Stimulated activated memory B cell treated with anti-CD40 and anti-IgM and Interleukin-4, amounts not matched to agents 10 μg/mL and 1 μg/mL and 100 μg/mL, for 72 hours (primary cell): ENCODE results near the gene SPHK2.
A peak's percentile ranks its signal among the peaks of the same experiment; 100 is the strongest.
"Not testable (repeated sequence)": the region's sequence is repeated elsewhere in the genome, so short reads cannot be mapped to it uniquely, and the experiment has no call there.

Experiments
- ATAC-seq: fragments of 150-1000 bp; cut with Tn5 transposase; 2 replicates; pipeline ENCODE4 v1.10.0; 2021
- H3K27ac Mint-ChIP-seq: one replicate; pipeline ENCODE4 v1.8.0; 2022; ENCODE audit warnings: mild to moderate bottlenecking, mixed read lengths
- H3K27me3 Mint-ChIP-seq: one replicate; pipeline ENCODE4 v1.8.0; 2022; ENCODE audit warnings: mixed read lengths
- H3K36me3 Mint-ChIP-seq: one replicate; pipeline ENCODE4 v1.8.0; 2022; ENCODE audit warnings: mixed read lengths
- H3K4me1 Mint-ChIP-seq: one replicate; pipeline ENCODE4 v1.8.0; 2022; ENCODE audit warnings: mixed read lengths
- H3K4me3 Mint-ChIP-seq: one replicate; pipeline ENCODE4 v1.8.0; 2022; ENCODE audit warnings: mild to moderate bottlenecking, moderate library complexity, mixed read lengths
- H3K9me3 Mint-ChIP-seq: one replicate; pipeline ENCODE4 v1.8.0; 2022; ENCODE audit warnings: mixed read lengths

SPHK2 gene

GRCh38 chr19:48627865-48628314, 8.6 kb downstream of the SPHK2 start:
- peaks cover 19% of the 10 kb centered on the region for H3K36me3 Mint-ChIP-seq
- peak overlapping the region; percentile 49 for H3K27ac Mint-ChIP-seq
- H3K27me3 Mint-ChIP-seq = no peaks in the 10 kb centered on the region
- peaks cover 40% of the 10 kb centered on the region for H3K4me1 Mint-ChIP-seq
- no peak overlapping the region for H3K4me3 Mint-ChIP-seq
- no peaks in the 10 kb centered on the region for H3K9me3 Mint-ChIP-seq
- no peak for ATAC-seq

DNA sequence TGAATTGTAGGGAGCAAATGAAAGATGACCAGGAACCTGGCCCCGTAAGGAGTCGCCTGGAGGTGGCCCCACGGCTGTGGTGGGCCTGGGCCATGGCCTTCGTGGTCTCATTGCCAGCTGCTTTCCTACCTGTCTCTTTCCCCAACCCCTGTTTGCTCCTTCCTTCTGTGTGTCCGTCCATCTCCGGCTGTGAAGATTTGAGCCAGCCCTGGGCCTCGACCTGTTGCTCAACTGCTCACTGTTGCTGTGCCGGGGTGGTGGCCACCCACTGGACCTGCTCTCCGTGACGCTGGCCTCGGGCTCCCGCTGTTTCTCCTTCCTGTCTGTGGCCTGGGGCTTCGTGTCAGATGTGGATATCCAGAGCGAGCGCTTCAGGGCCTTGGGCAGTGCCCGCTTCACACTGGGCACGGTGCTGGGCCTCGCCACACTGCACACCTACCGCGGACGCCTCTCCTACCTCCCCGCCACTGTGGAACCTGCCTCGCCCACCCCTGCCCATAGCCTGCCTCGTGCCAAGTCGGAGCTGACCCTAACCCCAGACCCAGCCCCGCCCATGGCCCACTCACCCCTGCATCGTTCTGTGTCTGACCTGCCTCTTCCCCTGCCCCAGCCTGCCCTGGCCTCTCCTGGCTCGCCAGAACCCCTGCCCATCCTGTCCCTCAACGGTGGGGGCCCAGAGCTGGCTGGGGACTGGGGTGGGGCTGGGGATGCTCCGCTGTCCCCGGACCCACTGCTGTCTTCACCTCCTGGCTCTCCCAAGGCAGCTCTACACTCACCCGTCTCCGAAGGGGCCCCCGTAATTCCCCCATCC, 9.4 kb downstream of the SPHK2 start:
- peak overlapping the region; percentile 11 for H3K27ac Mint-ChIP-seq
- no peaks in the 10 kb centered on the region for H3K27me3 Mint-ChIP-seq
- H3K4me1 Mint-ChIP-seq = peaks cover 40% of the 10 kb centered on the region
- H3K4me3 Mint-ChIP-seq = no peak overlapping the region
- ATAC-seq = no peak
- H3K9me3 Mint-ChIP-seq = no peaks in the 10 kb centered on the region
- peaks cover 13% of the 10 kb centered on the region for H3K36me3 Mint-ChIP-seq

GRCh38 chr19:48629297-48629598, 9.9 kb downstream of the SPHK2 start:
- peaks cover 9% of the 10 kb centered on the region for H3K36me3 Mint-ChIP-seq
- H3K4me1 Mint-ChIP-seq = peaks cover 40% of the 10 kb centered on the region
- H3K9me3 Mint-ChIP-seq = no peaks in the 10 kb centered on the region
- H3K27ac Mint-ChIP-seq = no peak overlapping the region
- no peaks in the 10 kb centered on the region for H3K27me3 Mint-ChIP-seq
- ATAC-seq = no peak
- no peak overlapping the region for H3K4me3 Mint-ChIP-seq

DNA sequence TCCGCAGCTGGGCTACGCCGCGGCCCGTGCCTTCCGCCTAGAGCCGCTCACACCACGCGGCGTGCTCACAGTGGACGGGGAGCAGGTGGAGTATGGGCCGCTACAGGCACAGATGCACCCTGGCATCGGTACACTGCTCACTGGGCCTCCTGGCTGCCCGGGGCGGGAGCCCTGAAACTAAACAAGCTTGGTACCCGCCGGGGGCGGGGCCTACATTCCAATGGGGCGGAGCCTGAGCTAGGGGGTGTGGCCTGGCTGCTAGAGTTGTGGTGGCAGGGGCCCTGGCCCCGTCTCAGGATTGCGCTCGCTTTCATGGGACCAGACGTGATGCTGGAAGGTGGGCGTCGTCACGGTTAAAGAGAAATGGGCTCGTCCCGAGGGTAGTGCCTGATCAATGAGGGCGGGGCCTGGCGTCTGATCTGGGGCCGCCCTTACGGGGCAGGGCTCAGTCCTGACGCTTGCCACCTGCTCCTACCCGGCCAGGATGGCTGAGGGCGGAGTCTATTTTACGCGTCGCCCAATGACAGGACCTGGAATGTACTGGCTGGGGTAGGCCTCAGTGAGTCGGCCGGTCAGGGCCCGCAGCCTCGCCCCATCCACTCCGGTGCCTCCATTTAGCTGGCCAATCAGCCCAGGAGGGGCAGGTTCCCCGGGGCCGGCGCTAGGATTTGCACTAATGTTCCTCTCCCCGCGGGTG, 10.4 kb downstream of the SPHK2 start:
- H3K36me3 Mint-ChIP-seq = peaks cover 9% of the 10 kb centered on the region
- no peak overlapping the region for H3K4me3 Mint-ChIP-seq
- H3K27me3 Mint-ChIP-seq = no peaks in the 10 kb centered on the region
- H3K9me3 Mint-ChIP-seq = no peaks in the 10 kb centered on the region
- H3K4me1 Mint-ChIP-seq = peaks cover 40% of the 10 kb centered on the region
- no peak for ATAC-seq
- H3K27ac Mint-ChIP-seq = no peak overlapping the region

GRCh38 chr19:48630296-48631063, 11.2 kb downstream of the SPHK2 start:
- H3K36me3 Mint-ChIP-seq = peaks cover 9% of the 10 kb centered on the region
- ATAC-seq = no peak
- peaks cover 38% of the 10 kb centered on the region for H3K4me1 Mint-ChIP-seq
- no peaks in the 10 kb centered on the region for H3K9me3 Mint-ChIP-seq
- no peak overlapping the region for H3K4me3 Mint-ChIP-seq
- peak overlapping the region; percentile 32 for H3K27ac Mint-ChIP-seq
- H3K27me3 Mint-ChIP-seq = no peaks in the 10 kb centered on the region

DNA sequence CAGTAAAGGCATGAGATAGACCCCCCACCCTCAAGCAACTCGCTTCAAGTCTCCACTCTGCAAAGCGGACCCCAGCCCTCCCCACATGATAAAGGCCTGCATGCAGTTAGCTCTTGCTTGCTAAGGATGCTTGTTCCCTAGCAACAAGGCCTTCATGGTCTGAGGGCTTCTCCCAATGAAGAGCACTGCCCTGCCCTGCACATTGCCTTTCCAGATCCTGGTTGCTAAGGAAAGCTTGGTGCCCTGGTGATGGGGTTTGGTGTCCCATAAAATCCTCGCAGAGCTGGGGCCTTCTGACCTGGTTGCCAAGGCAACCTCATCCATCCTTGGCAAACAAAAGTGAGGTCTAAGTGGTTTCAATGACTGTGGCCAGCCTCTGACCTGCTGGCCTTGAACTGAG, 11.9 kb downstream of the SPHK2 start:
- peak overlapping the region; percentile 32 for H3K27ac Mint-ChIP-seq
- peaks cover 9% of the 10 kb centered on the region for H3K36me3 Mint-ChIP-seq
- no peak overlapping the region for H3K4me3 Mint-ChIP-seq
- no peak for ATAC-seq
- H3K27me3 Mint-ChIP-seq = no peaks in the 10 kb centered on the region
- H3K4me1 Mint-ChIP-seq = peaks cover 43% of the 10 kb centered on the region
- no peaks in the 10 kb centered on the region for H3K9me3 Mint-ChIP-seq

DNA sequence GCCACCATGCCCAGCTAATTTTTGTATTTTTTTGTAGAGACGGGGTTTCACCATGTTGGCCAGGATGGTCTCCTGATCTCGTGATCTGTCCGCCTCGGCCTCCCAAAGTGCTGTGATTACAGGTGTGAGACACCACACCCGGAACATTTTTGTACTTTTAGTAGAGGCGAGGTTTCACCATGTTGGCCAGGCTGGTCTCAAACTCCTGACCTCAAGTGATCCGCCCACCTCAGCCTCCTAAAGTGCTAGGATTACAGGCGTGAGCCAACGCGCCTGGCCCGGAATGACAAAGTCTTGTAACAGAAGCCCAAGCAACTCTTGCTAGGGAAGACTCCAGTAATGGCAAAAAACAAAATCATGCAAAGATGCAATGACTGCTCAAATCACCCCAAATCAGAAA, 13.0 kb downstream of the SPHK2 start:
- Mint-ChIP-seq H3K4me1 (peaks cover 39% of the 10 kb centered on the region), H3K27ac (peak overlapping the region; percentile 96)
- not testable (repeated sequence) for H3K4me3 Mint-ChIP-seq, H3K36me3 Mint-ChIP-seq, ATAC-seq, H3K9me3 Mint-ChIP-seq, H3K27me3 Mint-ChIP-seq

DNA sequence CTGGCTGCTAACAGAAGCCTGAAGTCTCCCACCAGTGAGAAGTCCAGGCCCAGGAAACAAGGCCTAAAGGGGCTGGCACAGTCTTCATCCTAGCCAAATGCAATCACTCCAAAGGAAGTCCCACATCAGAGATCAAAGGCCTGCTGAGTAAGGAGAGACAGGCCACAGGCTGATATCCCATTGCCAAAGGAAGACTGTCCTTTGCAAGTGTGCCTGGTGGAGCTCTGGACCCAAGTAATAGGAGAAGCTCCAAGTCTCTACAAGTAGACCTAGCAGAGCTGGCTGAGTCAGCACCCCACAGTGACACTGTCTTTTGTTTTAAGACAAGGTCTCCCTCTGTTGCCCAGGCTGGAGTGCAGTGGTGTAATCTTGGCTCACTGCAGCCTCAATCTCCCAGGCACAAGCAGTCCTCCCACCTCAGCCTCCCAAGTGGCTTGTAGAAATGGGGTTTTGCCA, 13.4 kb downstream of the SPHK2 start:
- H3K36me3 Mint-ChIP-seq = peaks cover 9% of the 10 kb centered on the region
- no peak for ATAC-seq
- H3K4me1 Mint-ChIP-seq = peaks cover 35% of the 10 kb centered on the region
- no peaks in the 10 kb centered on the region for H3K9me3 Mint-ChIP-seq
- peak overlapping the region; percentile 96 for H3K27ac Mint-ChIP-seq
- no peaks in the 10 kb centered on the region for H3K27me3 Mint-ChIP-seq
- no peak overlapping the region for H3K4me3 Mint-ChIP-seq

DNA sequence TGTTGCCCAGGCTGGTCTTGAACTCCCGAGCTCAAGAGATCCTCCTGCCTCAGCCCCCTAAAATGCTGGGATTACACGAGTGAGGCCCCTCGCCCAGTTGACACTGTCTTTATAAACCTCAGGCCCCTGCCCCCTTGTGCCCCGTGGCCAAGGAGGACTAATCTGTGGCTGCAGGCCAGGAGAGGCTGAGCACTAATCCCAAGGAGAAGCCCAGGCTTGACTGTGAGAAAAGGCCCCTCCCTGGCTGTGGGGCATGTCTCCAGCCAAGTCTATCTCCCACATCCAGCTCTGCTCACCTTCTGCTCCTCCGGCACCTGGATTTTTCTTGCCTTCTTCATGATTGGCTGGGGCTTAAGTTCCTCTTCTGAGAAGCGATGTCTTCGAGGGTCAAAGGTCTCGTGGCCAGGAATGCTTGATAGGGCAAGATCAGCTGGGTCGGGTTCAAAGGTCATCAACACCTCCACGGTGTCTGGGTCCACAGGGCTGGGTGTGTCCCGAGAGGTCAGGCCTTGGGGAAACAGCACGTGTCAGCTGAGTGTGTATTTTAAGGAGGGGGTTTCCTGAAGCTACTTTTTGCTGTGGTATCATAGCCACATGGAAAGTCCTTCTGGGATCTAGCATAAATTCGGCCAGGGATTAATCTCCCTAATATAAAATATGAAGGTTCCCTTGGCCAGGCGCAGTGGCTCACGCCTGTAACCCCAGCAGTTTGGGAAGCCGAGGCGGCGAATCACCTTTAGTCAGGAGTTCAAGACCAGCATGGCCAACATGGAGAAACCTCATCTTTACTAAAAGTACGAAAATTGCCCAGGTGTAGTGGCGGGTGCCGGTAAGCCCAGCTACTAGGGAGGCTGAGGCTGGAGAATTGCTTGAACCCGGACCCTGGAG, 14.1 kb downstream of the SPHK2 start:
- no peak for ATAC-seq

DNA sequence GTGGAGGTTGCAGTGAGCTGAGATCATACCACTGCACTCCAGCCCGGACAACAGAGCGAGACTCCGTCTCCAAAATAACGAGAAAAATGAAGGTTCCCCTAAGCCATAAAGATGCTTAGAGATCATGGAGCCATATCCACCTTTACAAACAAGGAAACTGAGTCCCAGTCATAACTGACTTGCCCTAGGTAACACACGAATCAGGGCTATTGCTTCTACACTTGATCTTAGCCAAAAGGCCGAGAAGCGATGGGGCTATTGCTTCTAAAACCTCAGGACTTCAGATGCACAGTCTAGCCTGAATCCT, 14.7 kb downstream of the SPHK2 start:
- Mint-ChIP-seq H3K9me3 (peaks cover 4% of the 10 kb centered on the region), H3K27ac (peak overlapping the region; percentile 96), H3K4me3 (peak overlapping the region; percentile 73), H3K36me3 (peaks cover 16% of the 10 kb centered on the region), H3K4me1 (peaks cover 47% of the 10 kb centered on the region), H3K27me3 (no peaks in the 10 kb centered on the region)
- no peak for ATAC-seq

More for the DNA sequence above, 14.1 kb downstream of the SPHK2 start:
- Mint-ChIP-seq H3K27me3 (no peaks in the 10 kb centered on the region), H3K4me3 (peak overlapping the region; percentile 73), H3K4me1 (peaks cover 41% of the 10 kb centered on the region), H3K9me3 (peaks cover 1% of the 10 kb centered on the region), H3K36me3 (peaks cover 11% of the 10 kb centered on the region), H3K27ac (peak overlapping the region; percentile 96)

- Mint-ChIP-seq H3K27me3 (no peaks in the 10 kb centered on the region), H3K4me3 (peak overlapping the region; percentile 73), H3K4me1 (peaks cover 53% of the 10 kb centered on the region), H3K36me3 (peaks cover 16% of the 10 kb centered on the region), H3K27ac (peak overlapping the region; percentile 96), H3K9me3 (peaks cover 4% of the 10 kb centered on the region)
- ATAC-seq = peak; percentile 52
Observed at GRCh38 chr19:48634424-48635262, 15.3 kb downstream of the SPHK2 start.

GRCh38 chr19:48635263-48635965, 16.1 kb downstream of the SPHK2 start:
- peak; percentile 50 for ATAC-seq
- peaks cover 11% of the 10 kb centered on the region for H3K36me3 Mint-ChIP-seq
- peak overlapping the region; percentile 96 for H3K27ac Mint-ChIP-seq
- peak overlapping the region; percentile 89 for H3K4me3 Mint-ChIP-seq
- H3K27me3 Mint-ChIP-seq = no peaks in the 10 kb centered on the region
- H3K4me1 Mint-ChIP-seq = peaks cover 58% of the 10 kb centered on the region
- H3K9me3 Mint-ChIP-seq = peaks cover 4% of the 10 kb centered on the region

- Mint-ChIP-seq H3K36me3 (peaks cover 7% of the 10 kb centered on the region), H3K4me3 (peak overlapping the region; percentile 89), H3K27me3 (no peaks in the 10 kb centered on the region), H3K9me3 (peaks cover 4% of the 10 kb centered on the region), H3K27ac (peak overlapping the region; percentile 96), H3K4me1 (peaks cover 58% of the 10 kb centered on the region)
- no peak for ATAC-seq
Observed at GRCh38 chr19:48635966-48636858, 16.9 kb downstream of the SPHK2 start.
